ENCODE measurements around the gene COL28A1.
"Not testable (repeated sequence)": the region's sequence is repeated elsewhere in the genome, so short reads cannot be mapped to it uniquely, and the experiment has no call there.

COL28A1 gene

DNA sequence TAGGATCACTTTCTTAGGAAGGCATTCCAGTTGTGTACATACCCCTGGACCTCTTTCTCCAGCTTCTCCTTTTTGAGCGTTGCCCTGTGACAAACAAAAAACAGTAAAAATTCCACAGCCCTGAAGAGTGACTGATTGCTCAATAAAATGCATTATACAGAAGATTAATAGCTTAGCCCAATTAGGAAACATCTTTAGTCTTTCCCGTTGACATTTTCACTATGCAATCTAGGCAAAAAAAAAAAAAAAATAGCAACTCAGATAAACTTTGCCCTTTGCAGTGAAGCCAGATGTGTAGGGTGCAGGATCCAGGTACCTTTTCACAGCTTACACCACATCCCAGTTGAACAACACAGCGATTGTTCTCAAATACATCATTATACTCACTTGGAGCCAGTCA lies 17.9 kb downstream of the COL28A1 start:
- DNase-seq (ENCODE audit: low read depth in 3 of 3) = no peak

DNA sequence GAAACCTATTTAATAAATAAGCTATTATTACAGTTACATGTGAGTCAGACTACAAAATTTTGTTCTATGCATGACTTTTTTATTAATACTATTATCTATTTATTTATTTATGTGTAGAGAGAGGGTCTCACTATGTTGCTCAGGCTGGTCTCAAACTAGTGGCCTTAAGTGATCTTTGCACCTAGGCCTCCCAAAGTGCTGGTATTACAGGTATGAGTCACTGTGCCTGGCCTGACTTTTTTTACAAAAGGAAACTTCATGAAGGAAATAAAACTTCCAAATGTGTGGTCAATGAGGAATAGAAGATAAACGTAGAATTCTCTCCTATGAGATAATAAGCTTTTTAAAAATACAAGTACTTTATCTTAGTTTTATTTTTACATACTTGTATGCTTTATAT lies 19.0 kb downstream of the COL28A1 start:
- no peak for DNase-seq (ENCODE audit: low read depth in 3 of 3)

DNA sequence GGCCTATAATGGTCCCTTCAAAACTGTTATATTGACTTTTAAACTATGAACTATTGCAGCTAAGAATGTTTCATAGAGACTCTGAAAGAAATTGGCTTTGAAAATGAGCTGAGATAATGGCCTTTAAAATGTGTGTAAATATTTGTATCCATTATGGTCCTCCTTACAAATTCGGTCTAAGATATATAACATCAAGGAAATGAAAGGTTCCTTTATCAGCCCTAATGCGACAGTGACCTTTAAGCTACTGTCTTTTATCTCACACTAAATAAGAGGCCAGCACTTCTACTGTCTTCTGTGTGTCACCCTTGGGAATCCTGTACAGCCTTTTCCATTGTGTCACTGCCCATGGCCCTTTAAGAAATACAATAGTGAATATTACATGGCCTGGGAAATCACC lies 19.5 kb downstream of the COL28A1 start:
- DNase-seq (ENCODE audit: low read depth in 3 of 3) = no peak

DNA sequence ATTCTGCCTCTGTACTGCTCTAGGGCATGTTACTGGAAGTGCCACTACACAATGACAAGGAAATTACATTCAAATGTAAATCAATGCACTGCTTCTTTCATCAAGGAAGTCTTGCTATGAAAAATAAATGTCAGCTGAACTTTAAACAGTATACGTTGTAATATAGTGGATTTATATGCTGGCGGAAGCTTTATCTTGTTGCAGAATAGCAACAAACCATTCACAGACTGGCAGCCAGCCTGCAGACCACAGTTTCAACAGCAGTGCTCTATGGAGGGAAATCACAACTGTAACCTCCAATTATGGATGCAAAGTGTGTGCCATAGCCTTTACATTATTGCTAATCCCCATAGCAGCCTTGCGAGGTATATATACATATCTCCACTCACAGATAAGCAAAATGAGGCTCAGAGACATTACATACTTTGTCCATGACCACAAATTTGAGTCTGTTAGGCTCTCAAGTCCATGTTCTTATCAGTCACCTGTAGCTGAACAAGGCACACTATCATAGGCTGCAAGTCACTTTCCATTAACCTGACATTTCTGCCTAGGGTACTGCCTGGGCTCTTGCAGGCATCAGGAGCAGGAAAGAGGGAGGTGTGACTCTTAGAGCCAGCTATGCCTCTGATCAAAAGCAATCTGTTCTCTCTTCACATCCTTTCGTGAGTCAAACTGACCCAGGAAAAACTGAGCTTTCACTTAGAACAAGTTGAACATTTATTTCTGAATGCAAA lies 22.6 kb downstream of the COL28A1 start:
- no peak for DNase-seq (ENCODE audit: low read depth in 3 of 3)

DNA sequence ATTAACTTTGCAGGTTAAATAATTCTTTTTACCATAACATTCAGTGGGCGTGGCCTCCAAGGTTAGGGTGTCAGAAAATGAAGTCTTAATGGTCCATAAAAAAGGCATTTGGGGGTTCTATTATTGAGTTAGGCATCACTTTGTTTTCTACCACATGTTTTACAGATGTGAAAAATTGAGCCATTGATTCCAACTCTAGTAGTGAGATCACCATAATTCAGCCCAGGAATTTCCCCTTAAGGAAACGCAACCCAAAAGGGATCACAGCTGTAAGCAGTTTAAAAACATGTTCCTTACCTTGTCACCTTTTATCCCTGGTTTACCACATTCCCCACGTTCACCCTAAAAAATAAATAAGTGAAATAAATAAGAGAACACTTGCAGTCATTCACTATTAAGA lies 24.9 kb downstream of the COL28A1 start:
- no peak for DNase-seq (ENCODE audit: low read depth in 3 of 3)

DNA sequence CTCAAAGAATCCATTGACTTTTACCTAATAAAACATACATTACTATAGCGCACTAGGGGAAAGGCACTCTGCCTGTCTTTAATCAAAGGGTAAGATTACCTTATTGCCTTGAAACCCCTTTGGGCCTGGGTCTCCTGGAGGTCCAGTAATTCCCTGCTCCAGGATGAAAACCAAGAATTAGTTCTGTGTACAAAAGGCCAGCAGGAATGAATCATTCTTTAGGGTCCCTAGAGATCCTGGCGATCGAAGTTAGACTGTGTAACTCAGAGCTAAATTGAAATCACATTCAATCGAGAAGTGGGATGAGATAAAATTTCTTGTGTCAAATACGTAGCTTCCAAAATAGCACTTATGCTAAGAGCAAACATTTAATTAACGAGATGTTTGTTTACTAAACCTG lies 29.8 kb downstream of the COL28A1 start:
- no peak for DNase-seq (ENCODE audit: low read depth in 3 of 3)

DNA sequence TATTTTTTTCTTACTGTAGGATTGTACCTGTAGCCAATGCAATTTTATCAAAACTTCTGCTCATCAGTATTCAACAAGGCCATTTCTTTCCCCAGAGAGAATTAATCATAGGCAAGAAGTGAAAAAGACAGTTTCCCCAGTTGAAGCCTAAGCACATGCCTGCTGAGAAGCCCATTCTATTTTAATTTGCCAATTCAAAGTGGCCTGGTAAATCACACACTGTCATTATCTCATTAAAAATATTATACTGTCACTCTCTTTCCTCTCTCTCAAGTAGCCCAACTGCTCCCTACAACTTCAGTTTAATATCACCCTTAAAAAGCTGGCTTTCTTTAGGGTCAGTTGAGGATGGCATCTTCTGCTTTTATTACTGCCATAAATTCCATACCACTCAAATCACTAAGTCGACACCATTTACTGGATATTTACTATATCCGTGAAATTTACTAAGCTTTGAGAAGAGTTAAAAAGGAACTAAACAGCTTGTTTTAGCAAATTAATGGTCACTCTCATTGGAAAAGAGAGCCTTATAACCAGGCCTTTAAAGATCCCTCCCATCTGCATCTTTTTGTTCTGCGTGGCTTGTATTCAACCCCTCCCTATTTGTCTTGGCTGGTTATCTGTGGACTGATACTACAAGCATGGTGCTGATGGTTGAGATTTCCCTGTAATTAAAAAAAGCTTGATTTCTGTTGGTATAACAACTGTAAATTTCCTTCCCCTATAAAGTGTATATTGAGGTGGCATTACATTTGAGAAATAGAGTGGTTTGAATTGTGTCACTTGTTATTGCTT lies 30.6 kb downstream of the COL28A1 start:
- DNase-seq (ENCODE audit: low read depth in 3 of 3) = no peak

DNA sequence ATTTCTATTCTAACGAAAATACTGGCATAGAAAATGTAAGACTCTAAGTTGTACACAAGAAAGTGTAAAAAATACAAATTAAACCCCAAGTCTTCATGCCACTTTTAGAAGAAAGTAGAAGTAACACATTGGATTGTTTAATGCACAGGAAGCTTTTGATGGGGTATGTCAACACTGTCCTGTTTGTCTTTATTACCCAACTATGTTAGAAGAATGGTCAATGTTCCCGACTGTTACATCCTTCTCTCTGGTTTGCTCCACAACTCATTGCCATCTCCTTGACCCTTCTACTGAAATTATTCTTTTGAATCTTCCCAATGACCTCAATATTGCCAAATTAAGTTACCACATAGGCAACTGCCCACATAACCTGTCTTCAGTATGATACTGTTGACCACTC lies 35.8 kb downstream of the COL28A1 start:
- no peak for DNase-seq (ENCODE audit: low read depth in 3 of 3)

DNA sequence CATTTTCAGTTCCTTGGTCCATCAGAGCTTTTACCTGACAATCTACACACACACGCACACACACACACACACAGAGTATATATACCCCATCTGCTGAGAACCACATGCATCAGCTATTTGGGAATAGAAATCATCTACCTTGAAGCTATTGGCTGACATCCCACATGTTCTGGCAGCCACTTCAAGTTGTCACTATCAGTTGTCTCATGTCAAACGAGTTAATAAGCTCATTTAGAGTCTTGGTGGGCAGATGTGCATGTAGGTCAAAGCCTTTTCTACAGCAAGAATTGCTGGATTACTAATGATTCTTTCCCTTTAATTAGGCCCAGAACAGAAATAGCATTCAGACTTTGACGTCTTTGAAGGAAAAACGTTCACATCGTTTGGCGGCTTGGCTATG lies 36.8 kb downstream of the COL28A1 start:
- no peak for DNase-seq (ENCODE audit: low read depth in 3 of 3)

DNA sequence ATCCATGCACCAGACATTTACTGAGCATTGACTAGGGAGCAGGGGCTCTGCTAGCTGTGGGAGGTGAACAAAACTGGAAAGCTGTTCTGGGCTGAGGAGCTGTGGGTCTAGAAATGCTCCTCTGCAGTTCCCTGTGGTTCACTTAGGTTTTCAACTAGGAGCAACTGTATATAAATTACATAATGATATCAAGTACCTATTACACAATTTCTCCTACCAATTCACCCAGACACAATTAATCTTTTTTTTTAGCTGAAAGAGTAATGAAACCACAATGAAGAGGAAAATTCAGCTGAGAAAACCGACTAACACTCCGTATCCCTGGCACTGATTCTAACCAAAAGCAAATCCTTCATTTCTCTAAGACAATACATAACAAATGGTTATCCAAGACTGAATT lies 39.4 kb downstream of the COL28A1 start:
- no peak for DNase-seq (ENCODE audit: low read depth in 3 of 3)

DNA sequence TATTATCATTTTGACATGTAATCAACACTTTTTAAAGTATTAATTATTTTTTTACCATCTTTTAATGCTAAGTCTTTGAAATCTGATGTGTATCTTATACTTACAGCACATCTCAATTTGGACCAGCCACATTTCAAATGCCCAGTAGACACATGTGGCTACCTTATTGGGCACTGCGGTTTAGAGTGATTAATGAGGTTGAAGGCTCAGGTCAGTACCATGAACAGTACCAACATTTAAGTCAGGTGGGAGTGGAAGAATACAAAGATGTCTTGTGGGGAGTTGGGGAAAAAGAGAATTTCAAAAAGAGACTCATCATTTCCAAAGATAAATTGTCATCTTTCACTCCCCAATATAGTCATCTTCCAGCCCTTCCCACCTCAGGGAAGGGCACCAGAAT lies 40.5 kb downstream of the COL28A1 start:
- no peak for DNase-seq (ENCODE audit: low read depth in 3 of 3)

DNA sequence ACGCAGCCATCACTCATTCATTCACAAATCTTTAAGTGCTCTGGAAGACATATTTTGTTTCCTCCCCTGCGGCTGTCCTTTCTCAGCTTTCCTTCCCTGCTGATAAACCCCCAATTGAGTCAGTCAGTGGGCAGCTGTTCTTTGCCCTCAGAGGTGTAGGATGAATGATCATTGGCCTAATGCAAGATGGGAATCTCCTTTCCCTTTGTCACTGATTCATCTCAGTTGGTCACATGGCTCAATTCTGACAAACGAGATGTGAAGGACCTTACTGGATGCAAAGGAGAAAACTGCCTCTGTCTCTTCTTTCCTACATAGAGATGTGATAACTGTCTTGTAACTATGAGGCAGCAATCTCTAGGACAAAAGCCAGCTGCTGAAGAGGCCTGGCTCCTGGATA lies 44.6 kb downstream of the COL28A1 start:
- DNase-seq (ENCODE audit: low read depth in 3 of 3) = no peak

DNA sequence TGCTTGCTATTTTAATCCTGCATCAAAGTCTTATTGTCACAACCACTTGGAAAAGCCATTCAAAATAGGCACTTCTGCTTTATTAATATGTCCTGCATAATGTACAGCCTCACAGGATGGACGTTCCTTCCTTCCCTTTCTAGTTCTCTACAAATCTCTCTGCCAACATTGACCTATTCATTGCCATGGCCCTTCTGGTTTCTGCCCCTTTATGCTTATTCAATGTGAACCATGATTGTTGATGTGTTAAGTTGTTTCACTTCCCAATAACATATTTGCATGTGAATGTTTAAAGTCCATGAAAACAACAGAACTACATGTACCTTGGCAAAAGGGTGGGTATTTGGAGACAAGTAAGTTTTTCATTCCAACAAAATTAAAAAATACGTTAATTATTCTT lies 45.7 kb downstream of the COL28A1 start:
- no peak for DNase-seq (ENCODE audit: low read depth in 3 of 3)

DNA sequence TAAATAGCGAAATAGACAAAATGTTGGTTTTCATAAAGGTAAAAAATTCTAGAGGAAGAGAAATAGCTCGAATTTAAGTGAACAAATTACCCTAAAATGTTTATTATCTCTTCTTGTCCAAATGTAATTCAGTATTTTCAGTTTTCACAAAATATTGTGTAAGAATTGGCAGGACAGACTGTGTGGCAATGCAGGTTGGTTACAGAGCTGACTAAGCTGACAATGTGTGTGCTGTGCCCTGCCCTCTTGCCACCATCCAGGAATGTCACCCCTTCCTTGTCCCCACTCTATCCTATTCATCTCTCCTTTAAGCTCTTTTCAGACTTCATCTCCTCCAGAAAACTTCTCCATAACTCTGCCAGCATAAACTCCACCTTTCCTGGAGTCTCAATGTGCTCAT lies 46.1 kb downstream of the COL28A1 start:
- no peak for DNase-seq (ENCODE audit: low read depth in 3 of 3)

DNA sequence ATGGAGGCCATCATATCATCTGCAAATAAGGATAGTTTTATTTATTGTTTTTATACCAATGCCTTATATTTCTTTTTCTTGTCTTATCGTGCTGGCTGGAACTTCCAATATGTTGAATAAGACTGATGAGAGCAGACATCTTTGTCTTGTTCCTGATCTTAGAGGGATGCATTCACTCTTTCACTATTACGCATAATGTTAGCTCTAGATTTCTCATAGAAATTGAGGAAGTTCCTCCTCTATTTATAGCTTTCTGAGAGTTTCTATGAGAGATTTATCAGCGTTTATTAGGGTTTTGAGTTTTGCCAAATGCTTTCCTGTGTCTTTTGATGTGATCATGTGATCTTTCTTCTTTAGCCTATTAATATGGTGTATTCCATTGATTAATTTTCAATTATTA lies 49.3 kb downstream of the COL28A1 start:
- no peak for DNase-seq (ENCODE audit: low read depth in 3 of 3)

DNA sequence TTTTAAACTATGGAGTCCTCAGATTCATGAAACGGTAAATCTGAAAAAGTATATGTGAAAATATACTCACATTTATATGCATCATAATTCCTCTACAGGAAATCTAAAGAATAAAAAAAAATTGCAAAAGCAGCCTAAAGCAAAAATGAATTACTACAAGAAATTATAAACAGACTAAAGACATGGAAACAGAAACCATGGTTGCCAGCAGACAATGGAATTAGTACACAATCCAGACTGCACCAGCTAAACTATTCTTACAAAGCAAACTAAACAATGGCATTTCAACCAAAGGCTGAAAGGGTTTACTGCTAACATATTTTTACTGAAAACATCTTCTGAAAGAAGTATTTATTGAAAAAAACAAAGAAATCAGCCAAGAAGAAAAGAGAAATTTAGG lies 51.6 kb downstream of the COL28A1 start:
- DNase-seq (ENCODE audit: low read depth in 3 of 3) = no peak

DNA sequence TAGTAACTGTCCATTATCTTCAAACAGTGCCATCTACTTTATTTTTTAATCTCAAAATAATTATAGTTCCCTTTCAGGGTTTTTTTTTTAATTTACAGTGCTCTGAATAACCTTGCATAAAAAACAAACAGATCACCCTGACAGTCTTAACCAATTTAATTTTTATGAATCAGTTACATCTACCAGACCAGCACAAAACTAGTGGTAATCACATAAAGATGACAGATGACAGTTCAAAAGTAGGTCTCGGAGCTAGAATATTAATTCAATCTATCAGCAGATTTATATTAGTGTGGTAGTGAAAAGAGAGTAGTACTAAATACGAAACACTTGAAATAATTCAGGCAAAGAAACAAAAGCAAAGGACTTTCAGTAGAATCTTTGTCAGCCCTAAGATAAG lies 53.9 kb downstream of the COL28A1 start:
- DNase-seq (ENCODE audit: low read depth in 3 of 3) = no peak

DNA sequence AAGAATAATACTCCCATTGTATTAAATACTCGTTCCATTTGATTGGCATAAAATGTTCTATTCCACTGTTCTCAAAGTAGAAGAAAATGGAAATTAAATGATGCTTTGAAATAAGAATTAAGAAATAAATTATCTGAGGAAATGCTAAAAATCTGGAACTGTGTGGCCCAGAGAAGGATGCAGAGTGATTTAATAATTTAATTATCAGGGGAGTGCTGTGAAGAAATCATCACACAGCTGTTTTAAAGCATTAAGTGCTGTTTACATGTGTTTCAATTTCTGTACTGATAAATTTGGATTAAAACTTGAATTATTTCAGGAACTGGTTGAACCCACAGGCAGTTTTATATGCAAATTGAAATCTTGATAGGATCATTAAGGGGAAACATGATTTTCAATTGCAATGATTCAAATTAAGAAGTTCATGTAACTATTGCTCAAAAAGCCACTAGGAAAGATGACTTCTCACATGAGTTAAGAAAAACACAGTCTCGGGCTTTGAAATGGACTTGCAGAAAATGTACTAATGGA lies 56.3 kb downstream of the COL28A1 start:
- DNase-seq (ENCODE audit: low read depth in 3 of 3) = no peak

DNA sequence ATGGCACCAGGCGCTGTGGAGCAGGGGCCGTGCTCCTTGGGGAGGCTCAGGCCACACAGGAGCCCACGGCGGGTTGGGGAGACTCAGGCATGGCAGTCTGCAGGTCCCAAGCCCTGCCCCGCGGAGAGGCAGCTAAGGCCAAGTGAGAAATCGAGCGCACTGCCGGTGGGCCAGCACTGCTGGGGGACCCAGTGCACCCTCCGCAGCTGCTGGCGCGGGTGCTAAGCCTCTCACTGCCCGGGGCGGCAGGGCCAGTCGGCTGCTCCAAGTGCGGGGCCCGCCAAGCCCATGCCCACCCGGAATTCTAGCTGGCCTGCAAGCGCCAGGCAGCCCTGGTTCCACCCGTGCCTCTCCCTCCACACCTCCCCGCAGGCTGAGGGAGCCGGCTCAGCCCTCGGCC lies 57.1 kb downstream of the COL28A1 start:
- no peak for DNase-seq (ENCODE audit: low read depth in 3 of 3)

DNA sequence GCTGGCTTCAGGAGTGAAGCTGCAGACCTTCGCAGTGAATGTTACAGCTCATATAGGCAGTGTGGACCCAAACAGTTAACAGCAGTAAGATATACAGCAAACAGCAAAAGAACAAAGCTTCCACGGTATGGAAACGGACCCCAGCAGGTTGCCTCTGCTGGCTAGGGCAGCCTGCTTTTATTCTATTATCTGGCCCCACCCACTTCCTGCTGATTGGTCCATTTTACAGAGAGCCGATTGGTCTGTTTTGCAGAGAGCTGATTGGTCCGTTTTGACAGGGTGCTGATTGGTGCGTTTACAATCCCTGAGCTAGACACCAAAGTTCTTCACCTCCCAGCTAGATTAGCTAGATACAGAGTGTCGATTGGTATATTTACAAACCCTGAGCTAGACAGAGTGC lies 58.0 kb downstream of the COL28A1 start:
- DNase-seq (ENCODE audit: low read depth in 3 of 3) = not testable (repeated sequence)

DNA sequence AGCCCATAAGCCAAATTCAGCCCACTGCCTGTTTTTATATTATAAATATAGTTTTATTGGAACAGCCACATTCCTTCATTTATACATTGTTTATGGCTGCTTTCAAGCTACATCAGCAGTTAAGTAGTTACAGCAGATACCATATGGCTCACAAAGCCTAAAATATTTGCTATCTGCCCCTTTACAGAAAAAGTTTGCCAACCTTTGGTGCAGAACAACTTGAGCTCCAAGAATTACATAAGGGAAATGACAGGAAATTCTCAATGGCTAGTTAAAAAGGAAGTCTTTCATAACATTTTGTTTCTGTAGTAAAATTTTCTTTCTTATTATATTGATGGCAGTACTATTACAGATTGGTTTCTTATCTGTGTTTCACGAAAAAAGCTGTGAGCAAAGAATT lies 59.3 kb downstream of the COL28A1 start:
- DNase-seq (ENCODE audit: low read depth in 3 of 3) = no peak

DNA sequence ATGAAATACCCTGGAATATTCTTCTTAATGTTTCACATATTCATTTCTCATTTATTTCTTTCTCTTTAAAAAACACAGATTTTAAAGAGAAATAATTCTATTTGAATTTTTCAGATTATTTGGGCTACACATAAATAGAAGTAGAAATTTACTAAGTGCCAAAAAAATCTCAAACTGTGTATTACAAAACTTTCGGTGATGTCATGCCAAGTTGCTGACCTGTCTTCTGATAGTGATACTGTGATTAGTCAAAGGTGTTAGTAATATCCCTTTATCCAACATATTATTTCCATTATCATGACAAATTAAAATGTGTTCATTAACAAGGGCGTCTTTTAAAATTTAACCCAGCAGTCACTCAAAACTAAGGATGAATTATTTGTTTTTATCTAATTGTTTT lies 60.1 kb downstream of the COL28A1 start:
- DNase-seq (ENCODE audit: low read depth in 3 of 3) = no peak

DNA sequence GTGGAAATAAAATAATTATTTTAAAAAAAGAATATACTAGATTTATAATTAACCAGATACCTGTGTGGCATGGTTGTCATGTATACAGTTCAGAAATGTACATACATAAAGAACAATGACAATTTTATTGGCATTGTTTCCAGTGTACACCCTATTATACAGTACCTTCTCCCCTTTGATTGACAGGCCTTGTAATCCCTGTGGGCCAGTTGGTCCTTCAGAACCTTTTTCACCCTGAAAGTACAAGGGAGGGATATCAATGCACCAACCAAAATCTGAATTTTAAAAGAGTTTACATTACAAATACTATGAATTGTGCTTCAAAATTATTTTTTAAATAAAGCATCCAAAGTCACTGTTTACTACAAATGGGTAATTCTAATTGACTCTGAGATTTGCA lies 61.2 kb downstream of the COL28A1 start:
- DNase-seq (ENCODE audit: low read depth in 3 of 3) = no peak

Data from stimulated activated CD4-positive, alpha-beta T cell treated with anti-CD3 and anti-CD28 coated beads, TNF-alpha, amount 100 ng/mL, for 24 hours (primary cell).